T-helper 1 cell treated with Interleukin-12 subunit alpha and Interleukin-12 subunit beta and Interleukin-4 antibody, amounts not matched to agents 30 μg/mL and 1 μg/mL, for 36 hours (primary cell): ENCODE results near the gene VWF.
A peak's percentile ranks its signal among the peaks of the same experiment; 100 is the strongest.
"Not testable (repeated sequence)": the region's sequence is repeated elsewhere in the genome, so short reads cannot be mapped to it uniquely, and the experiment has no call there.

ENCODE experiments used
- H3K27ac Mint-ChIP-seq: one replicate; pipeline ENCODE4 v1.8.0; 2021; ENCODE audit warnings: mild to moderate bottlenecking, mixed read lengths
- H3K27me3 Mint-ChIP-seq: one replicate; pipeline ENCODE4 v1.8.0; 2021; ENCODE audit warnings: low read depth, mixed read lengths
- H3K36me3 Mint-ChIP-seq: one replicate; pipeline ENCODE4 v1.8.0; 2021; ENCODE audit warnings: low read depth, mixed read lengths
- H3K4me1 Mint-ChIP-seq: one replicate; pipeline ENCODE4 v1.8.0; 2021; ENCODE audit warnings: low read depth, mixed read lengths
- H3K4me3 Mint-ChIP-seq: one replicate; pipeline ENCODE4 v1.8.0; 2021; ENCODE audit warnings: mild to moderate bottlenecking, moderate library complexity, mixed read lengths
- H3K9me3 Mint-ChIP-seq: one replicate; pipeline ENCODE4 v1.8.0; 2021; ENCODE audit warnings: mixed read lengths

VWF gene

DNA sequence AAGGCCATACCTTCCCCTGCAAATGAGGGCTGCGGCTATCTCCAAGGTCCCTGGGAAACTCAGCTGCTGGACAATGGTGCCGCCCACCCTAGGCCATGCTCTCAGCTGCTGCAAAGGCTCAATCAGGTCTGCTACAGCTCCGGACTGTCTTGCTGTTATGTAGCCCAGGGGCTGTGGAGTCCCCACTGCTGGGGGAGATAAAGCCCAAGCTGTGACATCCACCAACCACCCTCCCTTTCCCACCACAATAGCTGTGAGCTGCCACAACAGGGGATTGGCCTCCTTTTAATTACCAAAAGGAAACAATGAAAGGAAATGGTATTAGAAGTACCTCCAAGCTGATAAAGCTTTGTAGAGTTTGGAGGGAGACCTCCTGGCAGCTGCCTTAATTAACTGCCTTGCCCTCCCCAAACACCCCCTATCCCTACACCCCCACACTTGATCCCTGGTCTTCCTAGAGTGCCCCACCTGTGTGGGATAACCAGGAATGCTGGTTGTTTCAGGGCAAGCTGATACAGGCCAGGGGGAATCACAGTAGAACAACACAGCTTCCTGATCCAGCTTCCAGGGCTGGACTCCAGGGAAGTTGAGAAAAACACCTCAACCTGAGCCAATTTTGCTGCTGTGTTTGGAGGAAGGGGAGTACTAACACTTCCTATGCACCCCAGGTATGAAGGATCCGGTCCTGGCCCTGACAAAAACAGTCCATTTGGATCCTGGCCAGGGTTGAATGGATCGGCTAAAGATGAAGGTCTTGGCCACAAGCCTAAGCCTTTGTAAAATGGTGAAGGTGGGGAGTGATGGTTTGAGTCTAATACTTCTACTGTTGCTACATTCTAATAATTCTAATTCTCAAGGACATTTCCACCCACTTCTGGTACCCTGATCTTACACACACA lies at the start of gene VWF:
Gene VWF (minus strand): TSS at position 260 of the 899 bp plus-strand sequence. CDS start 1,474 bp downstream, outside the sequence.
- Mint-ChIP-seq H3K4me3 (no peak within 1 kb of the TSS), H3K4me1 (no peaks in the 10 kb centered on the region), H3K27me3 (peaks cover 4% of the 10 kb centered on the region), H3K27ac (no peak within 1 kb of the TSS), H3K36me3 (no peaks in the 10 kb centered on the region), H3K9me3 (no peaks in the 10 kb centered on the region)

DNA sequence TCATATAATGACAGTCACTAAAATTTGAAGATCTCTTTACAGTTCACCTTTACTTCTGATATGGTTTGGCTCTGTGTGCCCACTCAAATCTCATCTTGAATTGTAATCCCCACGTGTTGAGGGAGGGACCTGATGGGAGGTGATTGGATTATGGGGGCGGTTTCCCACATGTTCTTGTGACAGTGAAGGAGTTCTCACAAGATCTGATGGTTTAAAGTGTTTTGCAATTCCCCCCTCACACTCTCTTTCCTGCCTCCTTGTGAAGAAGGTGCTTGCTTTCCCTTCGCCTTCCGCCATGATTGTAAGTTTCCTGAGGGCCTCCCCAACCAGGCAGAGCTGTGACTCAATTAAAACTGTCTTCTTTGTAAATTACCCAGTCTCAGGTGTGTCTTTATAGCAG lies 48.4 kb upstream of the VWF start:
- Mint-ChIP-seq H3K4me1 (peaks cover 9% of the 10 kb centered on the region), H3K27ac (no peak overlapping the region), H3K9me3 (no peaks in the 10 kb centered on the region), H3K36me3 (no peaks in the 10 kb centered on the region), H3K4me3 (no peak overlapping the region), H3K27me3 (peaks cover 12% of the 10 kb centered on the region)

DNA sequence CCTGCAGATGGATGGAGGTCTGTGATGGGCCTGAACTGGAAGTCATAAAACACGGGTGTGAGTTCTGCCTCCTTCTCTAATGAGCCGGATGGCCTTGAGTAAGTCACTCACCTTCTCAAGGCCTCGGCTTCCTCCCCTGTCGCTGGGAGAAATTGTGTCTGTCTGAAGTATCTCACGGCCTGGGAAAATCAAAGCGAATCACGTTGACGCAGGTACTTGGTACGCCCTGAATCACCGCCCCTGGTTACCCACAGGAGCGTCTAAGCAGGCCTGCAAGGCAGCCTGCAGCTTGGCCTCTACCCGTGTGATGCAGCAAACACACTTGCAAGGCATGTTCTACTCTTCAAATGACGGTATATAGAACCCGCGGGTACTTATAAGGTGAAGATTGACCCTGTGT lies 47.6 kb upstream of the VWF start:
- Mint-ChIP-seq H3K27me3 (peaks cover 12% of the 10 kb centered on the region), H3K36me3 (no peaks in the 10 kb centered on the region), H3K27ac (no peak overlapping the region)

DNA sequence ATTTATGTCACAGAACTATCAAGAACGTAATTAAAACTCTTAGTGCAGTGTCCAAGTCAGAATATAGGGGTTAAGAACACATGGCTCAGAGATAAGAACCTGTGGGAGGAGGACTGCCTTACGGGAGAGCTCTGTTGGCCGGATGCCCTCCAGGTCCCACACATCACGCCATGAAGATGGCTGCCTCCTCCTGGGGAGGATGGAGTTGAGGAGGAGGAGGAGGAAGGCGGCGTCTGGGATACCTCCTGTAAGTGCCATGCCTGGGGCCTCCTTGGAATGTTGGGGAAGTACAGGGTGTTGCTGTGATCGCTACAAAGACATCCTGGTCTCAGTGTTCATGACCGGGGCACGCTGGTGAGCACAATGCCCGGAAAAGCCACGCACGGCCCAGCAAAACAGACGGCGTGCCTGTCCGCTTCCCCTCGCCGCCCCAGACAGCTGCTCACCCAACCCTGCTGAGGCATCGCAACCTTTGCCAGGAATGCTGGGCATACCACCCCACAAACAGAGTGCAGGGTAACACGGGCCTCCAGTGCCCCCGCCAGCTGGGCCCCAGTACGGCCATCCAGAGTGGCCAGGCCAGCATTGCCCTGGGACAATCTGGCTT lies 47.0 kb upstream of the VWF start:
- Mint-ChIP-seq H3K4me3 (no peak overlapping the region), H3K4me1 (peaks cover 17% of the 10 kb centered on the region), H3K9me3 (no peaks in the 10 kb centered on the region), H3K27ac (no peak overlapping the region), H3K36me3 (no peaks in the 10 kb centered on the region), H3K27me3 (peaks cover 12% of the 10 kb centered on the region)

More for the DNA sequence above, 47.6 kb upstream of the VWF start:
- H3K4me1 Mint-ChIP-seq = peaks cover 17% of the 10 kb centered on the region
- no peaks in the 10 kb centered on the region for H3K9me3 Mint-ChIP-seq
- H3K4me3 Mint-ChIP-seq = no peak overlapping the region

DNA sequence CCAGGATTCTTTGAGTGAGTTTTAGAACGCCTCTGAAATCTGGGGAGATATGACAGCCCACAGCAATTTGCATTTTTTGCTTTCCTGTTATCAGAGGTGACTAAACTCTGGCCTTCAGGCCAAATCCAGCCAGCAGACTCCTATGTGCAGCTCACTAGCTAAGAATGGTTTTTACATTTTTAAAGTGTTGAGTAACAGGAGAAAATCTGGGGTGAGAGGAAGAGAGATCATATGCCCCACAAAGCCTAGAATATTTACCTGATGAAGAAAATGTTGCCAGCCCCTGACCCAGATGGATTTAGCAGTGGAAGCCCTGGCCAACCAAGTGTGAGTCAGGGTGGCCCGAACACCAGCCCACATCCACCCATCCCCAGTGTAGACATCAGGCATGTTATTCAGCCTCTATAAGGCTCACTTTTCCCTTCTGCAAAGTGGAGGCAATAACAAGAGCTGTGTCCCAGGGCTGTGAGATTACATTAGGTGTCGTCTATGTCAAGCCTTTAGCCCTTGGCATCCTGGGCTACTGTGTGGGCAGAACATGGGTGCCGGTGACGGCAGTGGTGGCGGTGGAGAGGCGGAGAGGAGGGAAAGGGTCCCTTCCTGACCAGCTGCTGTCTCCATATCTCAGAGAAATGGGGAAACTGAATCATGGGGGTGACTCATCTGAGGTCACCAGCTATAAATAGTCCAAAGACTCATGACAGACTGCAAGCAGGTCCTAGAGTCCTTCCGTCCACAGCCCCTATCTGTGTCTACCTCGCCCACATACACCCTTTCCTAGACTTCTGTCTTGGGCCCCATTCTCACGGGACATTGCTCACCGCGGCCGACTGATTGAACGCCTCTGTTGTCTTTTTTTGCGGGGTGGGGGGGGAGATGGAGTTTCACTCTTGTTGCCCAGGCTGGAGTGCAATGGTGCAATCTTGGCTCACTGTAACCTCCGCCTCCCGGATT lies 43.1 kb upstream of the VWF start:
- H3K36me3 Mint-ChIP-seq = no peaks in the 10 kb centered on the region
- H3K9me3 Mint-ChIP-seq = no peaks in the 10 kb centered on the region
- no peak overlapping the region for H3K4me3 Mint-ChIP-seq
- peaks cover 8% of the 10 kb centered on the region for H3K27me3 Mint-ChIP-seq
- H3K27ac Mint-ChIP-seq = peak overlapping the region; percentile 77
- peaks cover 17% of the 10 kb centered on the region for H3K4me1 Mint-ChIP-seq

DNA sequence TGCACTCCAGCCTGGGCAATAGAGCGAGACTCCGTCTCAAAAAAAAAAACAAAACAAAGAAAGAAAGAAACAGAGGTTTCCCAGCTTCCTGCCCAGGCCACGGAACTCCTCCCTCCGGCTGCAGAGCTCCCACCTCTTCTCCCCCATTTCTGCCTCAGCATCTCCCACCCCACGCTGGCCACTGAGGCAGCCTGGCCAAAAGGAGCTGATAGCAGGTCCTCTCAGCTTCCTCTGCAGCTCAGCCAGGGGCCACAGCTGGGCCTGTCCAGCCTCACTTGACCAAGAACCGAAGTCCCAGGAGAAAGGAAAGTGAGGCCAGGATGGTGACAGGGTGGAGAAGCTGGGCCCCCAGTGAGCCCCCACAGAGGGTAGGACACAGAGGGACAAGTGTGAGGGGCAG lies 42.3 kb upstream of the VWF start:
- H3K4me3 Mint-ChIP-seq = no peak overlapping the region
- H3K27me3 Mint-ChIP-seq = peaks cover 8% of the 10 kb centered on the region
- H3K9me3 Mint-ChIP-seq = no peaks in the 10 kb centered on the region
- no peak overlapping the region for H3K27ac Mint-ChIP-seq
- H3K4me1 Mint-ChIP-seq = peaks cover 17% of the 10 kb centered on the region
- no peaks in the 10 kb centered on the region for H3K36me3 Mint-ChIP-seq

DNA sequence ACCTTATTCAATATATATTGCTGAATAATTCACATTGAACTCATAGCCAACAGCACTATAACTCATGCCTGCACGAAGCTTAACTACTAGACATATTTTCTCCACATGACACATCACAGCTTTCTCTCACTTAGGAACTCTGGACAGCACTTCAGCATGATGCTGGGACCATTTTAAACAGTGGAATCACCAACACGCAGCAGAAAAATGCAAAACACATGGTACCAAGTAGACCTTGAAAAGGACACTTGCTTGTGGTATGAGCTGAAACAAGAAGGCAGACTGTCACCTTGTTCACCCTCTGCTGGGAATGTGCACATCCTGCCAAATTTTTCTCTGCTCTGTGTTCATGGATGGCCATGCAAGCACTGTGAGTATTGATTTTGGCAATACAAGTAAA lies 40.9 kb upstream of the VWF start:
- Mint-ChIP-seq H3K27me3 (peaks cover 8% of the 10 kb centered on the region), H3K4me1 (peaks cover 17% of the 10 kb centered on the region), H3K9me3 (no peaks in the 10 kb centered on the region), H3K36me3 (no peaks in the 10 kb centered on the region), H3K4me3 (no peak overlapping the region), H3K27ac (no peak overlapping the region)

DNA sequence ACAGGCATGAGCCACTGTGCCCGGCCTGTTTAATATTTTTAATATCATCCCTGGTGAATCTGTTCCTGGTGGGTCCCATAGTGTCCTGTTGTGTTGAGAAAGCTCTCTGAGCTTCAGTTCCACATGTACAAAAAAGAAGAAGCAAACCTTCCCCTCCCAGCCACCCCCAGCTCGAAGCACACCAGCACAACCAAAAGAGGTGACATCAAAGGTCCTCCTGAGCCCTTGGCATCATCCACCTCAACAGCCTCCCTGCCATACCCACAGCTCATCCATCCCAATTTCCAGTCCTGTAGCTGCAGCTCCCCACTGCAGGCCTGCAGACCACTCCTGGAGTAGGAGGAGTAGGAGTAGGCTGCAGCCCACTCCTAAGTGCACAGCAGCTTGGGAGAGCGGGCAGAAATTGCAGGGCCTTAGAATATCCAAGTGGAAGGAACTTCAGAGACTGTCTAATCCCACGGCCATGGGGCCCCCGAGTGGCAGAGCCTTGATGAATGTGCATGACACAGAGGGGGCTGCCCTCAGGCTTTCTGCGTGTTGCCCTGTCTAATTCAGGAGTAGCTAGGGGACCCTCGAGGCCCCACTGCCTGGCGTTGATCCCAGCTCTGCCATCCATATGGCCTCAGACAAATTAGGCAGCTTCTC lies 39.1 kb upstream of the VWF start:
- H3K36me3 Mint-ChIP-seq = no peaks in the 10 kb centered on the region

DNA sequence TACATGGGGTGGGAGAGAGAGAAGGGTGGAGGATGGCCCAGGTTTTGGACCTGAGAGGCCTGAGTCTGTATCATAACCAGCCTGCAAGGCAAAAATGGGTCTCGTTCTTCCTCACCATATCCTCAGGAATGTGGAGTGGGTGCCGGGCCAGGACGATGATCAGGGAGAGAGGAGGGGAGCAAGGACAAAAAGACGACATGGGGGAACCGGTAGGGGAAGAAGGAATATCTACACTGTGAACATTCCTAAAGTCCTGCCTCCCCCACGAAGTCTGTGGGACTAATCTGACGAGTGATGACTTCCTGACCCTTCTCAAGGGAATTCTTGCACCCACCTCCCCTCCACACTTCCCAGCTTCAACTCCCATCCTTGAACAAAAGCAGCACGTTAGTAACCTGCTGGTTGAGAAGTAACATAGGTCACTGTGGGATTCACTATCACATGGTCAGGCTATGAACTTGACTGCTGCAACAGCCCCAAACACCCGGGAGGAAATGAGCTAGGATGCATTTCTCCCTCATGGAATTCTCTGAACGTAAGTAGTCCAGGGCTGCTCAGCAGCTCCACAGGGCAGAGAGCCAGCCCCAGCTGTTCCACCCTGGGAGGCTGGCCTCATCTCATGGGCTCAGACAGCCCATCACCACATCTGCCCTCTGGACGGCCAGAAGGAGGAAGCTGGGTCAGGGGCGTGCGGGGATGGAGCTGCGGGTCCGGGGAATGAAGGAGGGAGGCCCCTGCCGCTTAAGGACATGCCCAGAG lies 36.8 kb upstream of the VWF start:
- H3K9me3 Mint-ChIP-seq = no peaks in the 10 kb centered on the region
- no peaks in the 10 kb centered on the region for H3K27me3 Mint-ChIP-seq
- H3K4me3 Mint-ChIP-seq = no peak overlapping the region
- H3K27ac Mint-ChIP-seq = no peak overlapping the region
- H3K36me3 Mint-ChIP-seq = no peaks in the 10 kb centered on the region
- H3K4me1 Mint-ChIP-seq = no peaks in the 10 kb centered on the region

More for the DNA sequence above, 39.1 kb upstream of the VWF start:
- Mint-ChIP-seq H3K27me3 (peaks cover 1% of the 10 kb centered on the region), H3K4me3 (no peak overlapping the region), H3K27ac (no peak overlapping the region), H3K4me1 (peaks cover 13% of the 10 kb centered on the region), H3K9me3 (no peaks in the 10 kb centered on the region)

DNA sequence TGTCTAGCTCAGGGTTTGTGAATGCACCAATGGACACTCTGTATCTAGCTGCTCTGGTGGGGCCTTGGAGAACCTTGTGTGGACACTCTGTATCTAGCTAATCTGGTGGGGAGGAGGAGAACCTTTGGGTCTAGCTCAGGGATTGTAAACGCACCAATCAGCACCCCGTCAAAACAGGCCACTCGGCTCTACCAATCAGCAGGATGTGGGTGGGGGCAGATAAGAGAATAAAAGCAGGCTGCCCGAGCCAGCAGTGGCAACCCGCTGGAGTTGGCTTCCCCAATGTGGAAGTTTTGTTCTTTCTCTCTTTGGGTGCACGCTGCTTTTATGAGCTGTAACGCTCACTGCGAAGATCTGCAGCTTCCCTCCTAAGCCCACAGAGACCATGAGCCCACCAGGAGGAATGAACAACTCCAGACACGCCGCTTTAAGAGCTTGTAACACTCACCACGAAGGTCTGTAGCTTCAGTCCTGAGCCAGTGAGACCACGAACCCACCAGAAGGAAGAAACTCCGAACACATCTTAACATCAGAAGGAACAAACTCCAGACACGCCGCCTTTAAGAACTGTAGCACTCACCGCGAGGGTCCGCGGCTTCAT lies 35.7 kb upstream of the VWF start:
- H3K36me3 Mint-ChIP-seq, H3K4me1 Mint-ChIP-seq, H3K27ac Mint-ChIP-seq: not testable (repeated sequence)

DNA sequence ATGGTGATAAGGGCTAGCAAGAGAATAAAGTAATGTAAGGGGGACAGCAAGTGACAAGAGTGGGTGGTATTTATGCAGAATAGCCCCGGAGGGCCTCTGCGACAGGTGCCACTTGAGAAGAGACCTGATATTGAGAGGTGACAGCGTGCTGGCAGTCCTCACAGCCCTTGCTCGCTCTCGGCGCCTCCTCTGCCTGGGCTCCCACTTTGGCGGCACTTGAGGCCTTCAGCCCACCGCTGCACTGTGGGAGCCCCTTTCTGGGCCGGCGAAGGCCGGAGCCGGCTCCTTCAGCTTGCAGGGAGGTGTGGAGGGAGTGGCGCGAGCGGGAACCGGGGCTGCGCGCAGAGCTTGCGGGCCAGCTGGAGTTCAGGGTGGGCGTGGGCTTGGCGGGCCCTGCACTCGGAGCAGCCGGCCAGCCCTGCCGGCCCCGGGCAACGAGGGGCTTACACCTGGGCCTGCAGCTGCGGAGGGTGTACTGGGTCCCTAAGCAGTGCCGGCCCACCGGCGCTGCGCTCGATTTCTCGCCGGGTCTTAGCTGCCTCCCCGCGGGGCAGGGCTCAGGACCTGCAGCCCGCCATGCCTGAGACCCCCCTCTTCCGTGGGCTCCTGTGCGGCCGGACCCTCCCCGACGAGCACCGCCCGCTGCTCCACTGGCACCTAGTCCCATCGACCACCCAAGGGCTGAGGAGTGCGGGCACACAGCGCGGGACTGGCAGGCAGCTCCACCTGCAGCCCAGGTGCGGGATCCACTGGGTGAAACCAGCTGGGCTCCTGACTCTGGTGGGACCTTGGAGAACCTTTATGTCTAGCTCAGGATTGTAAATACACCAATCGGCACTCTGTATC lies 34.9 kb upstream of the VWF start:
- H3K27ac Mint-ChIP-seq, H3K4me3 Mint-ChIP-seq, H3K4me1 Mint-ChIP-seq, H3K27me3 Mint-ChIP-seq, H3K36me3 Mint-ChIP-seq, H3K9me3 Mint-ChIP-seq: not testable (repeated sequence)

More for the DNA sequence above, 35.7 kb upstream of the VWF start:
- H3K27me3 Mint-ChIP-seq, H3K9me3 Mint-ChIP-seq, H3K4me3 Mint-ChIP-seq: not testable (repeated sequence)

DNA sequence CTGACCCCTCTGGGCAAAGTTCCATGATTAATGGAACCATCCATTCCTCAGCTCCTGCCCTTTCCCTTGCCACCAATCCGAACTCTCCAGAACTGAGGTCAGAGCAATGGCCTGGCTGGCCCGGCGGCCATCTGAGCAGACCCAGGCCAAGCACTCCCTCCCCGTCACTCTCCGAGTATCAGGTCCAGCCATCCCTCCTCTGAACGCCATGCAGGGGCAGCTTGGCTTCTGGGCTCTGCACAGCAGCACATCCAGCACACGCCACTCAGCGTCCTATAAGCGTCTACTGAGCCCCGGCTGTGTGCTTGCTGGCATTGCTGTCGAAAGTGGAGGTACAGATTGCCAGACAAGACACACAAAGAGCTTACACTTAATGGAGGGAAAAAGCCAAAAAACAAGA lies 34.3 kb upstream of the VWF start:
- Mint-ChIP-seq H3K27ac (no peak overlapping the region), H3K9me3 (no peaks in the 10 kb centered on the region), H3K4me1 (no peaks in the 10 kb centered on the region), H3K4me3 (no peak overlapping the region), H3K27me3 (peaks cover 4% of the 10 kb centered on the region), H3K36me3 (no peaks in the 10 kb centered on the region)
